Activated naive CD4-positive, alpha-beta T cell treated with anti-CD3 and anti-CD28 coated beads, Interleukin-2, amount 50 U/mL, for 24 hours (primary cell): Measurements from ENCODE around the gene RAPGEF2.
"Not testable (repeated sequence)": the region's sequence is repeated elsewhere in the genome, so short reads cannot be mapped to it uniquely, and the experiment has no call there.

ENCODE experiments used
- H3K27ac Mint-ChIP-seq: one replicate; pipeline ENCODE4 v1.8.0; 2021; ENCODE audit warnings: mild to moderate bottlenecking, mixed read lengths
- H3K27me3 Mint-ChIP-seq: one replicate; pipeline ENCODE4 v1.8.0; 2021; ENCODE audit warnings: mixed read lengths
- H3K36me3 Mint-ChIP-seq: one replicate; pipeline ENCODE4 v1.8.0; 2021; ENCODE audit warnings: mixed read lengths
- H3K4me1 Mint-ChIP-seq: one replicate; pipeline ENCODE4 v1.8.0; 2021; ENCODE audit warnings: mixed read lengths
- H3K4me3 Mint-ChIP-seq: one replicate; pipeline ENCODE4 v1.8.0; 2021; ENCODE audit warnings: mild to moderate bottlenecking, mixed read lengths
- H3K9me3 Mint-ChIP-seq: one replicate; pipeline ENCODE4 v1.8.0; 2021; ENCODE audit warnings: mixed read lengths

Gene RAPGEF2

GRCh38 chr4:159111416-159111815 is 8.5 kb downstream of the RAPGEF2 start:
- Mint-ChIP-seq H3K4me3 (no peak overlapping the region), H3K4me1 (peaks cover 56% of the 10 kb centered on the region), H3K9me3 (no peaks in the 10 kb centered on the region), H3K27ac (no peak overlapping the region), H3K36me3 (peaks cover 3% of the 10 kb centered on the region), H3K27me3 (no peaks in the 10 kb centered on the region)

GRCh38 chr4:159113366-159113765 is 10.5 kb downstream of the RAPGEF2 start:
- peaks cover 57% of the 10 kb centered on the region for H3K4me1 Mint-ChIP-seq
- H3K4me3 Mint-ChIP-seq, H3K27me3 Mint-ChIP-seq, H3K27ac Mint-ChIP-seq, H3K9me3 Mint-ChIP-seq, H3K36me3 Mint-ChIP-seq: not testable (repeated sequence)

- H3K4me1 Mint-ChIP-seq, result peaks cover 49% of the 10 kb centered on the region
- not testable (repeated sequence) for H3K27me3 Mint-ChIP-seq, H3K27ac Mint-ChIP-seq, H3K9me3 Mint-ChIP-seq, H3K36me3 Mint-ChIP-seq, H3K4me3 Mint-ChIP-seq
These were observed 13.2 kb downstream of the RAPGEF2 start for GRCh38 chr4:159116098-159116497.

- H3K4me3 Mint-ChIP-seq, H3K27me3 Mint-ChIP-seq, H3K9me3 Mint-ChIP-seq, H3K27ac Mint-ChIP-seq, H3K36me3 Mint-ChIP-seq: not testable (repeated sequence)
- H3K4me1 Mint-ChIP-seq, result peaks cover 46% of the 10 kb centered on the region
These were observed 13.8 kb downstream of the RAPGEF2 start for GRCh38 chr4:159116693-159117092.

GRCh38 chr4:159117564-159117963 is 14.7 kb downstream of the RAPGEF2 start:
- H3K27me3 Mint-ChIP-seq, result no peaks in the 10 kb centered on the region
- no peak overlapping the region for H3K27ac Mint-ChIP-seq
- peaks cover 39% of the 10 kb centered on the region for H3K4me1 Mint-ChIP-seq
- H3K9me3 Mint-ChIP-seq, result no peaks in the 10 kb centered on the region
- H3K4me3 Mint-ChIP-seq, result no peak overlapping the region
- H3K36me3 Mint-ChIP-seq, result peaks cover 3% of the 10 kb centered on the region

DNA sequence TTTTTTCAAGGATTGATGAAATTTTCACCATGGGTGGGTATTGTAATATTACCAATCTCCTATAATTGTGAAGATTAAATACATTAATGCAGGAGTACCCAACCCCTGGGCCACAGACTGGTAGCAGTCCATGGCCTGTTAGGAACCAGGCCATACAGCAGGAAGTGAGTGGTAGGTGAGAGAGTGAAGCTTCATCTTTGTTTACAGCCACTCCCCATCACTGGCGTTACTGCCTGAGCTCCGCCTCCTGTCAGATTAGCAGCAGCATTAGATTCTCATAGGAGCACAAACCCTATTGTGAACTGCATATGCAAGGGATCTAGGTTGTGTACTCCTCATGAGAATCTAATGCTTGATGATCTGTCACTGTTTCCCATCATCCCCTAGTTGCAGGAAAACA is 15.1 kb downstream of the RAPGEF2 start:
- H3K4me1 Mint-ChIP-seq, result peaks cover 35% of the 10 kb centered on the region
- no peaks in the 10 kb centered on the region for H3K9me3 Mint-ChIP-seq
- no peaks in the 10 kb centered on the region for H3K27me3 Mint-ChIP-seq
- H3K4me3 Mint-ChIP-seq, result no peak overlapping the region
- H3K36me3 Mint-ChIP-seq, result peaks cover 3% of the 10 kb centered on the region
- H3K27ac Mint-ChIP-seq, result no peak overlapping the region

- Mint-ChIP-seq H3K4me3 (no peak overlapping the region), H3K9me3 (no peaks in the 10 kb centered on the region), H3K27me3 (no peaks in the 10 kb centered on the region), H3K4me1 (peaks cover 36% of the 10 kb centered on the region), H3K27ac (no peak overlapping the region), H3K36me3 (peaks cover 1% of the 10 kb centered on the region)
These were observed 18.5 kb downstream of the RAPGEF2 start for GRCh38 chr4:159121371-159121770.

GRCh38 chr4:159126716-159127115 is 23.8 kb downstream of the RAPGEF2 start:
- Mint-ChIP-seq H3K27ac (no peak overlapping the region), H3K4me1 (peaks cover 34% of the 10 kb centered on the region), H3K9me3 (no peaks in the 10 kb centered on the region), H3K4me3 (no peak overlapping the region), H3K27me3 (no peaks in the 10 kb centered on the region), H3K36me3 (peaks cover 6% of the 10 kb centered on the region)

DNA sequence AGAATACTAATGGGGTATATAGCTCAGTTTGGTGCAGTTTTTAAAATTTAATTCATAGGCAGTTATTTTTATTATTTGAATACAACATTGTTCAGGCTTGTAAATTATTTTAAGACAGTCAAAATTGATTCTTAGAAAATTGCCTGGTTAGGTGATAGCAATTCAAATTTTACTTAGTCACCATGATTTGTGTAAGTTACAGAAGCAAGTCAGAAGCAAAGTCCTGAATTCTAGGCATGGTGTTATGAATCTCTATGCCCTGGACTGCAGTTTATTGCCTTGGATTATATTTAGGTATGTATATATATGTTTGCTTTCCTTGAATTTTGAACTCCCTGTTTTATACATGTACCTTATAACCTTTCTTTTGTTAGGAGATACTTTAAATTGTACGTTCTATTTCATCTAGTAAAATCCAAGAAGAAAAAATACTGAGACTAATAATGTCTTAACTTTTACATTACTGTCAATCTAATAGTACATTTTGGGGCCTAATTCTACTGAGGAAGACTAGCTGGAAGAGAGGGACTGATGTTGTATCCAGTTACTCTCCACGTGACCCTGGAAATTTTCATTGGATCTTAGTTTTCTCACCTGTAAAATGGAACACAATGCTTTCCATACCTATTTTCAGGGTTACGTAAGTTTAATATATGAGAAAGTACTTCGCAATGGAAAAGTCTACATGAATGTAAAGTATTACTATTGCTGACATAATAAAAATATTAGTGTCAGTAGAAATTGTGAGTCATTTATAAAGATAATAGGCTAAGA is 25.1 kb downstream of the RAPGEF2 start:
- Mint-ChIP-seq H3K4me1 (peaks cover 40% of the 10 kb centered on the region), H3K9me3 (no peaks in the 10 kb centered on the region), H3K27ac (no peak overlapping the region), H3K27me3 (no peaks in the 10 kb centered on the region), H3K36me3 (peaks cover 6% of the 10 kb centered on the region), H3K4me3 (no peak overlapping the region)

- Mint-ChIP-seq H3K27me3 (no peaks in the 10 kb centered on the region), H3K27ac (no peak overlapping the region), H3K4me1 (peaks cover 37% of the 10 kb centered on the region), H3K9me3 (no peaks in the 10 kb centered on the region), H3K4me3 (no peak overlapping the region), H3K36me3 (peaks cover 10% of the 10 kb centered on the region)
These were observed 27.1 kb downstream of the RAPGEF2 start for GRCh38 chr4:159129814-159130550.

DNA sequence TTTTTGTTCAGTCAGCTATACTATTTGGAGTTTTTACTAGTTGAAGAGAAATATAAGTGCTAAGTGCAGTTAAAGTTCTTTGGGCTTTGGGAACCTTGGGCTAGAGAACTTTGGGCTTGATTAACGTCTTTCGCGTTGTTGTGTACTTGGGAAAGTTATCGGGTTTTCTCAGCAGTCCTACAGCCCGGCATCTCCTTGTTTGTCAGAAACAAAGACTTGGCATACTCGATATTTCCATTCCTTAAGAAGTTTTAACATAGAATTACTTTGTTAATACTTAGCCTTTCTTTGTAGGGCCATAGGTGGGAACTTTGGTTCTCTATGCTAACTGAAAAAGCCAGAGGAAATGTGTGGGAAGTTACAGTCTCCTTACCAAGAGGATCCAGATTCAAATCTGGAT is 28.7 kb downstream of the RAPGEF2 start:
- Mint-ChIP-seq H3K4me1 (peaks cover 27% of the 10 kb centered on the region), H3K27me3 (no peaks in the 10 kb centered on the region), H3K4me3 (no peak overlapping the region), H3K27ac (no peak overlapping the region), H3K9me3 (no peaks in the 10 kb centered on the region), H3K36me3 (peaks cover 13% of the 10 kb centered on the region)

- Mint-ChIP-seq H3K27me3 (no peaks in the 10 kb centered on the region), H3K27ac (no peak overlapping the region), H3K4me1 (peaks cover 28% of the 10 kb centered on the region), H3K9me3 (no peaks in the 10 kb centered on the region), H3K4me3 (no peak overlapping the region), H3K36me3 (peaks cover 13% of the 10 kb centered on the region)
These were observed 31.6 kb downstream of the RAPGEF2 start for GRCh38 chr4:159134429-159134828.

- peaks cover 28% of the 10 kb centered on the region for H3K4me1 Mint-ChIP-seq
- no peak overlapping the region for H3K27ac Mint-ChIP-seq
- no peaks in the 10 kb centered on the region for H3K9me3 Mint-ChIP-seq
- H3K27me3 Mint-ChIP-seq, result no peaks in the 10 kb centered on the region
- H3K36me3 Mint-ChIP-seq, result peaks cover 13% of the 10 kb centered on the region
- H3K4me3 Mint-ChIP-seq, result no peak overlapping the region
These were observed 34.3 kb downstream of the RAPGEF2 start for GRCh38 chr4:159137176-159137575.

- H3K27ac Mint-ChIP-seq, result peak overlapping the region; percentile 15
- no peak overlapping the region for H3K4me3 Mint-ChIP-seq
- no peaks in the 10 kb centered on the region for H3K27me3 Mint-ChIP-seq
- H3K4me1 Mint-ChIP-seq, result peaks cover 28% of the 10 kb centered on the region
- no peaks in the 10 kb centered on the region for H3K9me3 Mint-ChIP-seq
- peaks cover 13% of the 10 kb centered on the region for H3K36me3 Mint-ChIP-seq
These were observed 35.6 kb downstream of the RAPGEF2 start for GRCh38 chr4:159138436-159138835.

DNA sequence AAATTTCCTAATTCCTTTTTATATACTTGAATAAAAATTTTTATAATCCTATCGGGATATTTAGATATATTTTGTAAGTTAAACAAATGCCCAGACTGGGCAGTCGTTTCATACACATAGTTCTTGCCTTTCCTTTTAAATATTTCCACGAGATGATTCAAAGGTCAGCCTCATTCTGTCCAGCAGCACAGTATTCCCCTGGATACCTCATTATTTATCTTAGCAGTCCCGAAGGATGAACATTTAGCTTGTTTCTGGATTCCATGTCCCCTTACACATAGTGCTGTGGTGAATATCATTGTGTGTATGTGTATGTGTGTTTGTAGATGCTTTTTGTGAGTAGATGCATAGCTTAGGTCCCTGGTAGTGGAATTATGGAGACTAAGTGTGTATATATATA is 38.3 kb downstream of the RAPGEF2 start:
- H3K4me1 Mint-ChIP-seq, result peaks cover 40% of the 10 kb centered on the region
- no peaks in the 10 kb centered on the region for H3K27me3 Mint-ChIP-seq
- no peaks in the 10 kb centered on the region for H3K9me3 Mint-ChIP-seq
- no peak overlapping the region for H3K4me3 Mint-ChIP-seq
- no peak overlapping the region for H3K27ac Mint-ChIP-seq
- H3K36me3 Mint-ChIP-seq, result peaks cover 6% of the 10 kb centered on the region

GRCh38 chr4:159142241-159142640 is 39.4 kb downstream of the RAPGEF2 start:
- Mint-ChIP-seq H3K4me1 (peaks cover 40% of the 10 kb centered on the region), H3K4me3 (no peak overlapping the region), H3K9me3 (no peaks in the 10 kb centered on the region), H3K27me3 (no peaks in the 10 kb centered on the region), H3K27ac (no peak overlapping the region), H3K36me3 (peaks cover 4% of the 10 kb centered on the region)
